Stomach smooth muscle (tissue), 2 donors: ENCODE results near the gene CD6.
"Not testable (repeated sequence)": the region's sequence is repeated elsewhere in the genome, so short reads cannot be mapped to it uniquely, and the experiment has no call there.

Experiments
- H3K27ac ChIP-seq: one replicate; pipeline ENCODE4 v1.7.0; 2013; ENCODE audit warnings: mild to moderate bottlenecking, low read length, inconsistent platforms
- H3K27me3 ChIP-seq, 2 donors: one replicate each; pipeline ENCODE4 v1.7.0; 2013; ENCODE audit warnings: low read length in 2 of 2; ENCODE audit not compliant: insufficient read depth in 2 of 2, control insufficient read depth in 1 of 2
- H3K36me3 ChIP-seq, 2 donors: one replicate each; pipeline ENCODE4 v1.7.0; 2013; ENCODE audit warnings: low read length in 2 of 2; ENCODE audit not compliant: control insufficient read depth in 2 of 2, insufficient read depth in 2 of 2
- H3K4me1 ChIP-seq: one replicate; pipeline ENCODE4 v1.7.0; 2013; ENCODE audit warnings: low read length; ENCODE audit not compliant: control insufficient read depth, insufficient read depth
- H3K4me3 ChIP-seq, 2 donors: one replicate each; pipeline ENCODE4 v1.7.0; 2013; ENCODE audit warnings: low read length in 2 of 2
- H3K9ac ChIP-seq, 2 donors: one replicate each; pipeline ENCODE4 v1.7.0; 2013; ENCODE audit warnings: low read length in 2 of 2, mild to moderate bottlenecking in 1 of 2
- H3K9me3 ChIP-seq, 2 donors: one replicate each; pipeline ENCODE4 v1.7.0; 2013; ENCODE audit warnings: low read length in 2 of 2; ENCODE audit not compliant: control insufficient read depth in 2 of 2
- donor health status: healthy.
- donor health status: Pancreatic carcinoma.

The CD6 gene

DNA sequence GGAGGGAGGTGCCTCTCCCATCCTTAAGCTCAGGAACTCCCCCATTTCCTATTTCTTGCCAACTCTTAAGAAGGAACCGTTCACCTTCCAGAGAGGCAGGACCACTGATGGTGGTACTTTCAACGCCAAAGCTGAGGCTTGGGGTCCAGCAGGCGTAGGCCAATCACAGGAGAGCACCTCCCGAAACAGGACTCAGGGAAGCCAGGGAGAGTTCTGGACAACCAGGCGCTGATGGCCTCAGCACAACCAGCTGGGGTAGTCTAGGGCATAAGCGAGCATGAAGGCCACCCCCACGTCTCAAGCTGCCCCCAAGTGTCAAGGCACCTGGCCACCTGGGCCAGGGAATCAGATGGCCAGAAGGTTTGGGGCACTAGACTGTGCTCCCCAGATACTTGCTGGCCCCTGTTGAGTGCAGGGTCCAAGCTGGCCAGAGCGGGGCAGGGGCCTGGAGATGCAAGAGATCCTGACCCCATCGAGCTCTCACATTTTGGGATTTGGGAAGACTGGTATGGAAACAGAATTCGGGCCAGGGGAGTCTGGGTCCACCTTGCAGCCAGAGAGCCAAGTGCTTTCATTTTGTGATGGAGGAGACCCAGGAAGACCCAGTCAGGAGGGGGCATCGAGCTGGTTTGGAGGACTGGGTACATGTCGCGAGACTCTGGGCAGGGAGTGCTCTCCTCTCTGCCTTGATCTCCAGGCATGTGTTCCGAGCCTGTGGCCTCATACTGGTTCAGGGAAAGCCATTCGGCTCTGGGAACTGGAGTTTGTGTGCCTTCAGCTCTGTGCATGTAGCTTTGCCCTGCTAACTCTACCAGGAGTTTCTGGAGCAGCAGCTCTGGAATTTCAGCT, 926 bp downstream of the CD6 start:
- Histone ChIP-seq H3K4me3 (no peak overlapping the region), H3K36me3 (no peaks in the 10 kb centered on the region), H3K9ac (no peak overlapping the region), H3K4me1 (no peaks in the 10 kb centered on the region), H3K27ac (no peak overlapping the region), H3K27me3 (no peaks in the 10 kb centered on the region), H3K9me3 (no peaks in the 10 kb centered on the region)

DNA sequence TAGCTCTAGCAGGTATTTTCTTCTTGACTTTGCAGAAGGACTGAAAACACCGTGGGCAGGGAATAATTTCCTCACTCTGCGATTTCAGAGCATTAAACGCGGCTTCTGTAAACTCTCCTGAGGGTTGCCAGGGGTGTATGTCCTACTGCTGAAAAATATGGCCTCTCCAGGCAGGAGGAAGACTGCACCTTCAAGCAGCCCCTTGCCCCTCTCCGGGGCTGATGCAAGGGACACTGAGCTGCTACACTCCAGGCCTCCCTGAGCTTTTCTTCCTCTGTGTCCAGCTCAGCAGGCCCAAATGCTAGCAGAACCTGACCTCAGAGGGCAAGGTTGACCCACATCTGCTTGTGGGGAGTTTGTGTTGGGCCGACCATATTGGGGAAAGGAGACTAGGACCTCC, 2.2 kb downstream of the CD6 start:
- H3K36me3 ChIP-seq: no peaks in the 10 kb centered on the region
- no peak overlapping the region for H3K27ac ChIP-seq
- H3K27me3 ChIP-seq: no peaks in the 10 kb centered on the region
- no peak overlapping the region for H3K4me3 ChIP-seq
- no peaks in the 10 kb centered on the region for H3K9me3 ChIP-seq
- no peak overlapping the region for H3K9ac ChIP-seq
- no peaks in the 10 kb centered on the region for H3K4me1 ChIP-seq

DNA sequence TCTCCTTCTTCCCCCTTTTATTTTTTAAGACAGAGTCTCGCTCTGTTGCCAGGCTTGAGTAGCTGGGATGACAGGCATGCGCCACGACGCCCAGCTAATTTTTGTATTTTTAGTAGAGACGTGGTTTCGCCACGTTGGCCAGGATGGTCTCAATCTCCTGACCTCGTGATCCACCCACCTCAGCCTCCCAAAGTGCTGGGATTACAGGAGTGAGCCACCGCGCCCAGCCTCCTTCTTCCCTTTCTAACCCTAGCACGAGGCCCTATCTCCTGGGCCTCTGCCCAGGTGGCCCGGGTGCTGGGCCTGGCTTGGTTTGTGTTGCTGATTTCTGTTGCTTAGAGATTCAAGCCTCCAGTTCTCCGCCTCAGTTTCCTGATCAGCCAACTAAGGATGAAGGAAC, 2.8 kb downstream of the CD6 start:
- H3K4me3 ChIP-seq, H3K9ac ChIP-seq, H3K27me3 ChIP-seq, H3K4me1 ChIP-seq, H3K9me3 ChIP-seq, H3K27ac ChIP-seq, H3K36me3 ChIP-seq: not testable (repeated sequence)

DNA sequence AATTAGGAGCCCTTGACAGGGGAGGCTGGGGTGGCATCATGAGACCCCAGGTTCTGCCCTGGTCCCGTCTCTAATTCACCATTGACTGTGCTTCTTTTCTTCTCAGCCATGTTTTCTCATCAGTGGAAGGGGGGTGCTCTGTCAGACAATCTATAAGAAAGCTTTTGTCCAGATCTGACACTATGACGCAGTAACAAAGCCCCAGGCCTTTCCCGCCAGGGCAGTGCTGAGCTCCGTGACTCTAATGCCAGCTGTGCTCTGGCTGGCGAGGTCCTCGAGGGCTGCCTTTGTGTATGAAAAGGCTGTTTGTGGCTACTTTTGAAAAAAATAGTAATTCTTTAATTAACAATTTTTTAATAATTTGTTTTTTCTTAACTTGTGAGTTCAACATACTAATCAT, 3.2 kb downstream of the CD6 start:
- Histone ChIP-seq H3K4me3 (no peak overlapping the region), H3K9me3 (no peaks in the 10 kb centered on the region), H3K4me1 (no peaks in the 10 kb centered on the region), H3K9ac (no peak overlapping the region), H3K27ac (no peak overlapping the region), H3K36me3 (no peaks in the 10 kb centered on the region), H3K27me3 (no peaks in the 10 kb centered on the region)

DNA sequence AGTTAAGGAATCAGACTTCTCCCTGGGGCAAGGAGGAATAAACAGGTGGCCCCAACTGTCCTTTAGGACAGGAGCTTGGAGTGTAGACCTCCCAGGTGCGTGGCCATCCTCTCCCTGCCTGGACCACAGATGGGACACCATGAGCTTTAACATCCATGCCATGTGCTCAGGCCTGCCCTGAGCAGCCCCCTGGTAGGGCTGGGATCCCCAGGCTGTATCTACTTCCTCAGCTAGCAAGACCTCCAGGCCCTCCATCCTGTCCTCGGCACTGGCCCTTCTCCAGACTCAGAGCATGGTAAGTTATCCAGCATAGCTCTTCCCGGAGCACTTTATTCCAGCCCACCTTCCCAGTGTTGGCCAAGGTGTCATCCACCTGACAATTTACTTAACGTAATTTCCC, 5.7 kb downstream of the CD6 start:
- H3K9ac ChIP-seq: no peak overlapping the region
- no peak overlapping the region for H3K27ac ChIP-seq

DNA sequence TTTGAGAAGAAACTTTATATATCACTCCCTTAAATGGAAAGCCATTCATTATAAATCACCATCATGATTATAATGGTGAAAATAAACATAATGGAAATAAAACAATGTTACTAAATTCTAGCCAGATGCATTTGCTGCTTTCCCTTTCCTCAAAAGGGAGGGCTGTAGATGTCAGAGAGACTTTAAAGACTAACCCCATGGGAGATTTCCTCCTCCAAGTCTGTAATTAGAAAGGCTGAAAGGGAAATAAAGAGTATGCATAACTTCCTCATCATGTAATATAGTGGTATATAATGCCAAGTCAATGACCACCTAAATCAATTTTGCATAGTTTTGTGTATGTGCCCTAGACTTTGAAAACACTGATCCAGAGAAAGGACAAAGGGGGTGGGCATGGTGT, 6.4 kb downstream of the CD6 start:
- Histone ChIP-seq H3K36me3 (no peaks in the 10 kb centered on the region), H3K4me1 (no peaks in the 10 kb centered on the region), H3K4me3 (no peak overlapping the region), H3K27ac (no peak overlapping the region), H3K9me3 (no peaks in the 10 kb centered on the region), H3K9ac (no peak overlapping the region), H3K27me3 (peaks cover 0 to 2% of the 10 kb centered on the region in 2 donors)

More for the DNA sequence above, 5.7 kb downstream of the CD6 start:
- H3K36me3 ChIP-seq: no peaks in the 10 kb centered on the region
- no peak overlapping the region for H3K4me3 ChIP-seq
- H3K27me3 ChIP-seq: no peaks in the 10 kb centered on the region
- no peaks in the 10 kb centered on the region for H3K4me1 ChIP-seq
- H3K9me3 ChIP-seq: no peaks in the 10 kb centered on the region

DNA sequence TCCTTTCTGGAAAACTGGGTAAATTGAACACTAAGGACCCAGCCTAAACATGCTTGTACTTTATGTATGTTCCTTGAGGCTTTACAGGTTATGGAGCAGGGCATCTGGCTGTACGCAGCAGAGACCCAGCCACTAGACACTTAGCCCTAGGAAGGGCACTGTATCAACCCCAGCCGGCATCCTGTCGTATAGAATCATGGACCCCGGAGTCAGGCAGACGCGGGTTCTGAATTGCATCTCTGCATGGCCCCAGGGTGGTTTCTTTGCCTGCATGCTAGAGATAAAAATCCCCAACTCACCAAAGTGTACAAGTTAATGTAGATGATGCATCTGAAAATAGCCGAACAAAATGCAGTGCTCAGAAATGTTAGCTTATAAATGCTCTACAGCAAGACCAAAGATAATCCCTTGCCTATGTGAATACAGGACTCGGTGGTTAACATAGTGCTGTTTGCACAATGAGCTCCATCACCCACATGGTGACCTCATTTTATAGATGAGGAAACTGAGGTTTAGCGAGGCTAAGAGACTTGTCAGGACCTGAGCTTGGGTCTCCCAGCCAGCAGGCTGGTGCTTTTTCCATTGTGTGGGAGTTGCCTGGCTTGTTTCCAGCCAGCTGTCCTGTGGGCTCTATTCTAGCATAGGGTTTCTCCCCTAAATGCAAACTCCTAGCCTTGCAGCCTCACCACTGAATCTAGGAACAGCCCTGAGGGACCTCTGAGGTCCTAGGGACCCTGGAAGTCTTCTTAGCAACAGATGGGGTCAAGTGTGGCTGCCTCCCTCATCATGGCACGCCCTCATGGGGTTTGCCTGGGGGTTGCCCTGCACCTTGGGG, 7.3 kb downstream of the CD6 start:
- Histone ChIP-seq H3K4me1 (no peaks in the 10 kb centered on the region), H3K36me3 (no peaks in the 10 kb centered on the region), H3K27me3 (peaks cover 0 to 2% of the 10 kb centered on the region in 2 donors), H3K27ac (no peak overlapping the region), H3K9ac (no peak overlapping the region), H3K9me3 (no peaks in the 10 kb centered on the region), H3K4me3 (no peak overlapping the region)

DNA sequence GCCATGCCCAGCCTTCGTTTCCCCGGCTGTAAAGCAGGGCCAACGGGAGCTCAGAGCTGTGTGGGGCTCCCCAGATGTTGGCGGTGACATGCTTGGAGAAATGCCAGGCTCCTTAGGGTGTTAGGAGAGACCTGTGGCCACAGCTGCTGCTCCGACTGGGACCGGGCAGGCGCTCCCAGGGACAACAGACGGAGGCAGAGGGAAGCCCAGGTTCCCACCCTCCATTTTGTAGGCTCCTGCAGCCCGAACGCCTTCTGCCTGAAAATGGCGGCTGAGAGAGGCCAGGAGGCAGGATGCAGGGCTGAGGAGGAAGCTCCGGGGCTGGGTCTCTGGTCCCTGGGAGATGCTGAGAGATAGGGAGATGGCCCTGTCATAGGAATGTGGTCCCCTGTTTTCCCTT, 10.0 kb downstream of the CD6 start:
- H3K36me3 ChIP-seq: no peaks in the 10 kb centered on the region
- H3K9me3 ChIP-seq: no peaks in the 10 kb centered on the region
- H3K27me3 ChIP-seq: peaks cover 0 to 2% of the 10 kb centered on the region in 2 donors
- H3K9ac ChIP-seq: no peak overlapping the region
- no peak overlapping the region for H3K4me3 ChIP-seq
- H3K4me1 ChIP-seq: no peaks in the 10 kb centered on the region
- H3K27ac ChIP-seq: no peak overlapping the region

DNA sequence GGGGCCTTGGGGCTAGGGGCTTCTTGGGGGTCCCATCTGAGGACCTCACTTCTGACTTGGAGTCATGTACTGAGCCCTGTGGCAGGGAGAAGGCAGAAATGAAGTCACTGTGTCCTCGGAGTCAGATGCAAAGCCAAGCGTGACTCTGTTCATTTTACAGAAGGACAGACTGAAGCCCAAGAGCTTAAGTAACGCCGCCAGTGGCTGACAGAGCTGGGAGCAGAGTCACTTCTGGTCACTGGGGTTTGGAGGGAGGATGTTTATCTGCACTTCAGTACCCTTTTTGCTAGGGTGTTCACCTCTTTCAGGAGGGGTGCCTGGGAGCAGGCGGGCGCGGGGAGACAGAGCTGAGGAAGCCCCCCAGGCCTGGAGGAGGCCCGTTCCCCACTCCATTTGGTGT, 10.7 kb downstream of the CD6 start:
- Histone ChIP-seq H3K4me1 (no peaks in the 10 kb centered on the region), H3K4me3 (no peak overlapping the region), H3K9me3 (no peaks in the 10 kb centered on the region), H3K36me3 (no peaks in the 10 kb centered on the region), H3K27ac (no peak overlapping the region), H3K9ac (no peak overlapping the region), H3K27me3 (peaks cover 0 to 2% of the 10 kb centered on the region in 2 donors)

DNA sequence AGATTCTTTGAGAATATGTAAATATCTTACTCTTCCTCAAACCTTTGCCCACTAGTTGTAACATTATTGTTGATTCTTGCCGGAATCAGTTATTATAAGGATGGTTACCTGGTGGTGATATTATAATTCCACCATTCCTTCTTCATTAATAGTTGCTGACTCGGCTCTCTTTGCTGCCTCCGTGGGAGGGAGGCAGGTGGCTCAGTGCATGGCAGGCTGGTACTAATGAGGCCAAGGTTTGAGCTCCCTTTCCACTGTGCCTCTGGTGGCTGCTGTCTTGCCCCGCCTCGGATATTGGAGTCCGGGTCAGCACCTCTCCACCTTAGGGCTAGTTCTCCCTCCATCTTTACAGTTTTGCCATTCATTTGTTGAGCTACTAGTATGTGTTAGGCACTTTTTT, 12.7 kb downstream of the CD6 start:
- Histone ChIP-seq H3K36me3 (no peaks in the 10 kb centered on the region), H3K4me3 (no peak overlapping the region), H3K9ac (no peak overlapping the region), H3K4me1 (no peaks in the 10 kb centered on the region), H3K27ac (no peak overlapping the region), H3K9me3 (no peaks in the 10 kb centered on the region), H3K27me3 (peaks cover 0 to 4% of the 10 kb centered on the region in 2 donors)

DNA sequence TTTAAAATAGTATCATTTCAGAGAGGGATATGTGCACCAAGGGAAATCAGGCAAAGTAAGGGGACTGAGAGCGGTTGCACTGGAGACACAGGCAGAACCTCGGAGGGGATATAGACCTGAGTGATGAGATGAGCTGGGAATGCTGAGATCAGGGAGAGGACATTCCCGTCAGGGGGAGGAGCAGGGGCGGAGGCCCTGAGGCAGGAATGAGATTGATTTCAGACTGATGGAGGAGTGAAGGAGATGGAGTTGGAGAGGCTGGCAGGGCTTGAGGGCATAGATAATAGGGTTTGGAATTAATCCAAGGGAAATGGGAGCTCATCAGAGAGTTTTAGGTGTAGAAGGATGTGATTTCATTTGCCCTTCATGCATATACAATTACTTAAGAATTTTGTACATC, 13.2 kb downstream of the CD6 start:
- no peak overlapping the region for H3K9ac ChIP-seq
- H3K27me3 ChIP-seq: peaks cover 0 to 4% of the 10 kb centered on the region in 2 donors
- H3K4me3 ChIP-seq: no peak overlapping the region
- no peaks in the 10 kb centered on the region for H3K9me3 ChIP-seq
- H3K27ac ChIP-seq: no peak overlapping the region
- no peaks in the 10 kb centered on the region for H3K4me1 ChIP-seq
- no peaks in the 10 kb centered on the region for H3K36me3 ChIP-seq
